Neural cell (in vitro differentiated cells): ENCODE measurements around the gene PCP2. TPM values are rescaled to one million over a fixed set of nuclear protein-coding genes. Genes with fewer than 3 reads are reported as not detected.
A peak's percentile ranks its signal among the peaks of the same experiment; 100 is the strongest.

Experiments used
- H2AFZ ChIP-seq: fragments of 200-600, 300-800 bp; sonication (generic), shearing (Covaris generic); 2 replicates; pipeline ENCODE4 v1.6.0; 2014; ENCODE audit warnings: low read depth, mild to moderate bottlenecking, antibody characterized with exemption, low read length, moderate library complexity
- H3F3A ChIP-seq: fragments of 200-600 bp; shearing (Covaris generic); 2 replicates; pipeline ENCODE4 v1.6.1; 2016; ENCODE audit warnings: mild to moderate bottlenecking, moderate library complexity, mixed read lengths, antibody characterized with exemption, low read length; ENCODE audit not compliant: insufficient read depth, poor library complexity, severe bottlenecking
- H3K27ac ChIP-seq: fragments of 200-600, 300-800 bp; sonication (generic), shearing (Covaris generic); 2 replicates; pipeline ENCODE4 v1.5.1; 2014; ENCODE audit warnings: mild to moderate bottlenecking, low read length, moderate library complexity
- H3K27me3 ChIP-seq: fragments of 300-800, 200-600 bp; sonication (generic), shearing (Covaris generic); 2 replicates; pipeline ENCODE4 v1.6.0; 2014; ENCODE audit warnings: mild to moderate bottlenecking, low read depth, low read length, moderate library complexity; ENCODE audit not compliant: insufficient read depth
- H3K36me3 ChIP-seq: fragments of 300-800, 200-600 bp; sonication (generic), shearing (Covaris generic); 2 replicates; pipeline ENCODE4 v1.5.1; 2014; ENCODE audit warnings: mild to moderate bottlenecking, antibody characterized with exemption, low read length, moderate library complexity; ENCODE audit not compliant: insufficient read depth
- H3K4me2 ChIP-seq: fragments of 300-800, 200-600 bp; sonication (generic), shearing (Covaris generic); 2 replicates; pipeline ENCODE4 v1.6.0; 2014; ENCODE audit warnings: mild to moderate bottlenecking, low read length
- H3K4me3 ChIP-seq: fragments of 300-800, 200-600 bp; sonication (generic), shearing (Covaris generic); 2 replicates; pipeline ENCODE4 v1.5.1; 2014; ENCODE audit warnings: mild to moderate bottlenecking, low read length, moderate library complexity
- H3K79me2 ChIP-seq: fragments of 200-600 bp; shearing (Covaris generic); replicated peaks from 2 replicates; pipeline ENCODE4 v1.6.0; 2014; ENCODE audit warnings: mild to moderate bottlenecking, low read length, moderate library complexity; ENCODE audit not compliant: insufficient read depth
- H3K9ac ChIP-seq: fragments of 300-800, 200-600 bp; sonication (generic), shearing (Covaris generic); 2 replicates; pipeline ENCODE4 v1.6.1; 2016; ENCODE audit warnings: mild to moderate bottlenecking, low read length, mixed read lengths
- H3K9me2 ChIP-seq: fragments of 200-600 bp; shearing (Covaris generic); 2 replicates; pipeline ENCODE4 v1.6.1; 2016; ENCODE audit warnings: mild to moderate bottlenecking, low read length, mixed read lengths; ENCODE audit not compliant: insufficient read depth
- H3K9me3 ChIP-seq: fragments of 200-600, 300-800 bp; sonication (generic), shearing (Covaris generic); 2 replicates; pipeline ENCODE4 v1.6.1; 2016; ENCODE audit warnings: mild to moderate bottlenecking, mixed run types, low read length, moderate library complexity, mixed read lengths
- H4K20me1 ChIP-seq: fragments of 200-600 bp; shearing (Covaris generic); 2 replicates; pipeline ENCODE4 v1.6.1; 2016; ENCODE audit warnings: mild to moderate bottlenecking, mixed run types; ENCODE audit not compliant: insufficient read depth
- EP300 ChIP-seq: fragments of 450-650 bp; conservative IDR thresholded peaks from 2 replicates; pipeline ENCODE4 v1.6.1; 2014; ENCODE audit warnings: antibody characterized with exemption, mild to moderate bottlenecking, moderate library complexity; ENCODE audit not compliant: poor library complexity, severe bottlenecking
- EZH2 ChIP-seq: fragments of 200-600, 300-800 bp; shearing (Covaris generic), sonication (generic); IDR thresholded peaks from 2 replicates; pipeline ENCODE4 v1.6.1; 2014; ENCODE audit warnings: antibody characterized with exemption, low read length, borderline replicate concordance, mild to moderate bottlenecking; ENCODE audit not compliant: insufficient read depth, poor library complexity, severe bottlenecking
- MXI1 ChIP-seq: fragments of 450-650 bp; conservative IDR thresholded peaks from 2 replicates; pipeline ENCODE4 v1.6.1; 2014; ENCODE audit warnings: antibody characterized with exemption, mild to moderate bottlenecking; ENCODE audit not compliant: poor library complexity, severe bottlenecking
- POLR2AphosphoS5 ChIP-seq: IDR thresholded peaks from 2 replicates; pipeline ENCODE4 v1.6.1; 2012
- RAD21 ChIP-seq: fragments of 450-650 bp; conservative IDR thresholded peaks from 2 replicates; pipeline ENCODE4 v1.6.1; 2014; ENCODE audit warnings: antibody characterized with exemption, mild to moderate bottlenecking, moderate library complexity
- SMC3 ChIP-seq: fragments of 450-650 bp; conservative IDR thresholded peaks from 2 replicates; pipeline ENCODE4 v1.6.1; 2014; ENCODE audit warnings: antibody characterized with exemption, mild to moderate bottlenecking, moderate library complexity; ENCODE audit not compliant: poor library complexity
- TAF1 ChIP-seq: IDR thresholded peaks from 2 replicates; pipeline ENCODE4 v1.6.1; 2012; ENCODE audit warnings: low read depth
- polyA plus RNA-seq: library from polyadenylated mRNA; depleted of rRNA; stranded (reverse); fragments of >200 nt; gene quantifications from 2 replicates; pipeline ENCODE4 v1.2.3, GENCODE V29; 2014
- TF ChIP-seq, protein P1 (sequence below): IDR thresholded peaks from 2 replicates; pipeline ENCODE4 v1.6.1; 2012; ENCODE audit warnings: borderline replicate concordance
- TF ChIP-seq, protein P2 (sequence below): fragments of 450-650 bp; IDR thresholded peaks from 2 replicates; pipeline ENCODE4 v1.5.1; 2014; ENCODE audit warnings: antibody characterized with exemption, mild to moderate bottlenecking, moderate library complexity; ENCODE audit not compliant: poor library complexity, severe bottlenecking

Gene PCP2
- polyA plus RNA-seq, 1 donor from 2014 or later: not detected

DNA sequence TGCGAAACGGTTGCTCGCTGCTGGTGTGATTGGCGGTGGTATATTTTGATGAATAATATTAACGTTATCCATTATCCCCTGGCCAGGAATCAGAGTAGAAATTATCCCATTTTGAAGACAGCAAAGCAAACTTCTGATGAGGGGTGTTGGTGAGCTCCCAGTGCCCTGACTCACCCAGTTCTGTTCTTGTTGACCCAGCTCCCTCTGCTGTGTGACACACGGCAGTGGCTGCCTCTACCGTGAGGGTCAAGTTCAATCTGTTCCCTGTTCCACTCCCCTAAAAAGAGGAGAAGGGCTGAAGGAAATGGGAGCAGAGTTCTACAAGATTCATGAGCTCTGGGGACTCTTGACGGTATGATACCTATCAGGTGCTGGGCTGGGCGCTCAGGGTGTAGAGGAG lies 35.8 kb downstream of the PCP2 start:
- Histone ChIP-seq H4K20me1 (no peaks in the 10 kb centered on the region), H3K36me3 (no peaks in the 10 kb centered on the region), H3K9me2 (no peaks in the 10 kb centered on the region), H3K9me3 (no peaks in the 10 kb centered on the region), H3K79me2 (peaks cover 21% of the 10 kb centered on the region), H3F3A (no peaks in the 10 kb centered on the region), H3K27ac (no peak overlapping the region), H3K27me3 (no peaks in the 10 kb centered on the region), H2AFZ (no peak overlapping the region), H3K9ac (no peak overlapping the region), H3K4me3 (peak overlapping the region; percentile 93), H3K4me2 (no peak overlapping the region)
- TF ChIP-seq SMC3 (no peak), POLR2AphosphoS5 (no peak), TAF1 (no peak), MXI1 (no peak), RAD21 (no peak), EP300 (no peak), EZH2 (no peak)
- TF ChIP-seq, protein P1, sequence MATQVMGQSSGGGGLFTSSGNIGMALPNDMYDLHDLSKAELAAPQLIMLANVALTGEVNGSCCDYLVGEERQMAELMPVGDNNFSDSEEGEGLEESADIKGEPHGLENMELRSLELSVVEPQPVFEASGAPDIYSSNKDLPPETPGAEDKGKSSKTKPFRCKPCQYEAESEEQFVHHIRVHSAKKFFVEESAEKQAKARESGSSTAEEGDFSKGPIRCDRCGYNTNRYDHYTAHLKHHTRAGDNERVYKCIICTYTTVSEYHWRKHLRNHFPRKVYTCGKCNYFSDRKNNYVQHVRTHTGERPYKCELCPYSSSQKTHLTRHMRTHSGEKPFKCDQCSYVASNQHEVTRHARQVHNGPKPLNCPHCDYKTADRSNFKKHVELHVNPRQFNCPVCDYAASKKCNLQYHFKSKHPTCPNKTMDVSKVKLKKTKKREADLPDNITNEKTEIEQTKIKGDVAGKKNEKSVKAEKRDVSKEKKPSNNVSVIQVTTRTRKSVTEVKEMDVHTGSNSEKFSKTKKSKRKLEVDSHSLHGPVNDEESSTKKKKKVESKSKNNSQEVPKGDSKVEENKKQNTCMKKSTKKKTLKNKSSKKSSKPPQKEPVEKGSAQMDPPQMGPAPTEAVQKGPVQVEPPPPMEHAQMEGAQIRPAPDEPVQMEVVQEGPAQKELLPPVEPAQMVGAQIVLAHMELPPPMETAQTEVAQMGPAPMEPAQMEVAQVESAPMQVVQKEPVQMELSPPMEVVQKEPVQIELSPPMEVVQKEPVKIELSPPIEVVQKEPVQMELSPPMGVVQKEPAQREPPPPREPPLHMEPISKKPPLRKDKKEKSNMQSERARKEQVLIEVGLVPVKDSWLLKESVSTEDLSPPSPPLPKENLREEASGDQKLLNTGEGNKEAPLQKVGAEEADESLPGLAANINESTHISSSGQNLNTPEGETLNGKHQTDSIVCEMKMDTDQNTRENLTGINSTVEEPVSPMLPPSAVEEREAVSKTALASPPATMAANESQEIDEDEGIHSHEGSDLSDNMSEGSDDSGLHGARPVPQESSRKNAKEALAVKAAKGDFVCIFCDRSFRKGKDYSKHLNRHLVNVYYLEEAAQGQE: no peak
- TF ChIP-seq, protein P2, sequence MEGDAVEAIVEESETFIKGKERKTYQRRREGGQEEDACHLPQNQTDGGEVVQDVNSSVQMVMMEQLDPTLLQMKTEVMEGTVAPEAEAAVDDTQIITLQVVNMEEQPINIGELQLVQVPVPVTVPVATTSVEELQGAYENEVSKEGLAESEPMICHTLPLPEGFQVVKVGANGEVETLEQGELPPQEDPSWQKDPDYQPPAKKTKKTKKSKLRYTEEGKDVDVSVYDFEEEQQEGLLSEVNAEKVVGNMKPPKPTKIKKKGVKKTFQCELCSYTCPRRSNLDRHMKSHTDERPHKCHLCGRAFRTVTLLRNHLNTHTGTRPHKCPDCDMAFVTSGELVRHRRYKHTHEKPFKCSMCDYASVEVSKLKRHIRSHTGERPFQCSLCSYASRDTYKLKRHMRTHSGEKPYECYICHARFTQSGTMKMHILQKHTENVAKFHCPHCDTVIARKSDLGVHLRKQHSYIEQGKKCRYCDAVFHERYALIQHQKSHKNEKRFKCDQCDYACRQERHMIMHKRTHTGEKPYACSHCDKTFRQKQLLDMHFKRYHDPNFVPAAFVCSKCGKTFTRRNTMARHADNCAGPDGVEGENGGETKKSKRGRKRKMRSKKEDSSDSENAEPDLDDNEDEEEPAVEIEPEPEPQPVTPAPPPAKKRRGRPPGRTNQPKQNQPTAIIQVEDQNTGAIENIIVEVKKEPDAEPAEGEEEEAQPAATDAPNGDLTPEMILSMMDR: no peak

DNA sequence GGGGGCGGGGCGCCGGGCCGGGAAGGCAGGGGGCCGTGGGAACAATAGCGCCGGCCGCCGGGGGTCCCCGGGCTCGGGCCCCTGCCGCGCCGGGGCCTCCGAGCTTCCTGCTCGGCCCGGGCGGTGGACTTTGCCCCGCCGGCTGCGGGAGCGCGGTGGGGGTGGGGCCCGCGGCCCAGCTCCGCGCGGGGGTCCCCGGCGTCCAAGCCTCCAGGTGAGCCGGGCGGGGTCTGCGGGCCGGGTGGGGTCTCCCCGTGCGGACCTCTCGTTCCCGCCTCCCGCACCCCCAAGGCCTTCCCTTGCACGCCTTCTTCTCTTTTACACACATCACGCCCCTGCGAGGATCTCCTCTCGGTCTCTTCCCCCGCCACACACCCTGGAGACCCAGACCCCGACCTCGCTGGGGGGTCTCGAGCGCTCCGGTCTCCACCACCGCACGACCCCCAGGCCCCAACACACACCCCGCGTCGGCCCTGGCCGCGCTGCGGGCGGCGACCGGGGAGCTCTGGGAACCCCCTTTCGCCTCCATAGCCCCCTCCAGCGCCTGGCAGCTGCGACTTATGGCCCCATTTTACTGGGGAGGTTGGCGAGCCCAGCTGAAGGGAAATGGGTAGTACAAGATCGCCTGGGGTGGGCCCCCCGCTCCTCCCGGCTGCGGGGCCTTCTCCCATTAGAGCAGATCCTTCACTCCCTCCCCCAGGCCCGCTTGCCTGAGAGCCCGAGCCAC lies 37.1 kb downstream of the PCP2 start:
- Histone ChIP-seq H3K4me2 (peak overlapping the region; percentile 18), H3K79me2 (peaks cover 14% of the 10 kb centered on the region), H2AFZ (no peak overlapping the region), H3K4me3 (peak overlapping the region; percentile 93), H3K36me3 (no peaks in the 10 kb centered on the region), H3K9me3 (no peaks in the 10 kb centered on the region), H3K9ac (peak overlapping the region; percentile 82), H3F3A (no peaks in the 10 kb centered on the region), H3K27ac (no peak overlapping the region), H4K20me1 (no peaks in the 10 kb centered on the region), H3K27me3 (no peaks in the 10 kb centered on the region), H3K9me2 (no peaks in the 10 kb centered on the region)
- TF ChIP-seq POLR2AphosphoS5 (peak; percentile 7), MXI1 (peak; percentile 33), SMC3 (peak; percentile 13), EP300 (no peak)
